Cerebellar cortex (tissue), 1 donor: Measurements from ENCODE around the gene CES2.

ENCODE experiments used
- DNase-seq: peaks from one replicate; pipeline ENCODE4 v3.0.0-alpha.2; 2015; ENCODE audit warnings: low spot score

The CES2 gene

GRCh38 chr16:66903544-66904427 is 31.5 kb upstream of the CES2 start:
- no peak for DNase-seq

GRCh38 chr16:66904428-66904845 is 30.9 kb upstream of the CES2 start:
- no peak for DNase-seq

- DNase-seq: no peak
These were observed 30.3 kb upstream of the CES2 start for GRCh38 chr16:66904846-66905632.

GRCh38 chr16:66905633-66906539 is 29.4 kb upstream of the CES2 start:
- no peak for DNase-seq

- DNase-seq: no peak
These were observed 28.1 kb upstream of the CES2 start for GRCh38 chr16:66906916-66907836.

GRCh38 chr16:66908116-66908515 is 27.2 kb upstream of the CES2 start:
- no peak for DNase-seq

GRCh38 chr16:66908762-66909559 is 26.4 kb upstream of the CES2 start:
- DNase-seq: no peak

GRCh38 chr16:66910175-66910940 is 25.0 kb upstream of the CES2 start:
- DNase-seq: no peak

GRCh38 chr16:66911112-66911511 is 24.2 kb upstream of the CES2 start:
- no peak for DNase-seq

GRCh38 chr16:66911801-66912200 is 23.5 kb upstream of the CES2 start:
- DNase-seq: no peak

- DNase-seq: no peak
These were observed 22.2 kb upstream of the CES2 start for GRCh38 chr16:66913081-66913480.

GRCh38 chr16:66913711-66914110 is 21.6 kb upstream of the CES2 start:
- DNase-seq: no peak

- no peak for DNase-seq
These were observed 20.8 kb upstream of the CES2 start for GRCh38 chr16:66914541-66914940.

- DNase-seq: no peak
These were observed 20.3 kb upstream of the CES2 start for GRCh38 chr16:66915041-66915440.

GRCh38 chr16:66916518-66916917 is 18.8 kb upstream of the CES2 start:
- no peak for DNase-seq

- DNase-seq: no peak
These were observed 17.6 kb upstream of the CES2 start for GRCh38 chr16:66917741-66918140.

GRCh38 chr16:66918355-66918754 is 17.0 kb upstream of the CES2 start:
- no peak for DNase-seq

GRCh38 chr16:66918803-66919568 is 16.3 kb upstream of the CES2 start, which contains the start of gene CDH16:
CDH16 (minus strand) TSS chr16:66918885; CDS start chr16:66918065, 820 bp downstream.
- no peak for DNase-seq
